Measurements from ENCODE around the gene RASGRP3.

Gene RASGRP3

DNA sequence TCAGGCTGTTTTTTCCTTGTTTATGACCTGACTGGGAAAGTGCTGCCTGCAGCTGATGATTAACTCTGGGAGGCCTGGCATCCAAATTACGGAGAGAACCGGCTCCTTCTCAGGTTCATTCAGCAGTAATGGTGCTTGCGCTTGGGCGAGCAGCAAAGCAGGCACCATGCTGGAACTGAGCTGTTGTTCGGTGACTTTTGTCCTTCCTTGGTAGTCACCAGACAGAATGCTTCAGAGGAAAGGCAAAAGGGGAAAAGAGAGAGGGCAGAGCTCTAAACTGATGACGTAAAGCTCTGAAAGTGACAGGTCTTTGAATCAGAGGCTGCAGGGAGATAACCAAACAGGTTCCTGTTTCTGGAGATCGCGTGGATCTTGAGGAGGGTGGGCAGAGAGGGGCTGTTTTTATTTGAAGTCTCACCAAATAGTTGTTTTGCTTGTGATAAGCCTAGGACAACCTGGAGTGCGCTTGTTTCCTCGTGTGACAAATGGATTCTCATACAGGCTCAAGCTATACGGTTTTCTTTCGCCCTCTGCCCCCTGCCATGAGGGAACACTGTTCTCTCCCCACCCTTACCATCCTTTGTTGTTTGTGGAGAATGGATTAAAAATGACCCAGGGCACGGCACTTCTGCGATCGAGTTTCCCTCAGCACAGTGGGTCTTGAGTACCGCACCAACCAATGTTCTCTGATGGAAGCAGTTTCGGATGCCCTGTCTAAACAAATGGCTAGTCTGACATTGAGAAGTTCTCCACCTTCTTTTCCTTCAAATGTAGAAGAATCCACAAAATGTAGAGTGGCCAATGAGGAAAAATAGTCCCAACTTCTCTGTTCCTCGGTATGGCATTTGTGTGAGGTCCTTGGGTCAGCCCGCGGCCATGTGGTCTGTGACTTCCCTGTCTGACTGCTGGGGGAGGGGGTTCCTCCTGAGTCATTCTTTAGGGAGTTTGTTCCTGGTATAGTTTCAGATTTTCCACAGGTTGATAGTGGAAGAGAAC, 1.3 kb downstream of the RASGRP3 start:
- H3K27ac ChIP-seq: no peak overlapping the region; the same call in 1 of the 2 replicates
- TF ChIP-seq, protein P1, sequence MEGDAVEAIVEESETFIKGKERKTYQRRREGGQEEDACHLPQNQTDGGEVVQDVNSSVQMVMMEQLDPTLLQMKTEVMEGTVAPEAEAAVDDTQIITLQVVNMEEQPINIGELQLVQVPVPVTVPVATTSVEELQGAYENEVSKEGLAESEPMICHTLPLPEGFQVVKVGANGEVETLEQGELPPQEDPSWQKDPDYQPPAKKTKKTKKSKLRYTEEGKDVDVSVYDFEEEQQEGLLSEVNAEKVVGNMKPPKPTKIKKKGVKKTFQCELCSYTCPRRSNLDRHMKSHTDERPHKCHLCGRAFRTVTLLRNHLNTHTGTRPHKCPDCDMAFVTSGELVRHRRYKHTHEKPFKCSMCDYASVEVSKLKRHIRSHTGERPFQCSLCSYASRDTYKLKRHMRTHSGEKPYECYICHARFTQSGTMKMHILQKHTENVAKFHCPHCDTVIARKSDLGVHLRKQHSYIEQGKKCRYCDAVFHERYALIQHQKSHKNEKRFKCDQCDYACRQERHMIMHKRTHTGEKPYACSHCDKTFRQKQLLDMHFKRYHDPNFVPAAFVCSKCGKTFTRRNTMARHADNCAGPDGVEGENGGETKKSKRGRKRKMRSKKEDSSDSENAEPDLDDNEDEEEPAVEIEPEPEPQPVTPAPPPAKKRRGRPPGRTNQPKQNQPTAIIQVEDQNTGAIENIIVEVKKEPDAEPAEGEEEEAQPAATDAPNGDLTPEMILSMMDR (conservative IDR thresholded peaks at IDR 0.05): no peak

GRCh38 chr2:33478968-33479731, 2.7 kb downstream of the RASGRP3 start:
- TF ChIP-seq, protein P1 (conservative IDR thresholded peaks at IDR 0.05): no peak
- H3K27ac ChIP-seq: no peak overlapping the region

DNA sequence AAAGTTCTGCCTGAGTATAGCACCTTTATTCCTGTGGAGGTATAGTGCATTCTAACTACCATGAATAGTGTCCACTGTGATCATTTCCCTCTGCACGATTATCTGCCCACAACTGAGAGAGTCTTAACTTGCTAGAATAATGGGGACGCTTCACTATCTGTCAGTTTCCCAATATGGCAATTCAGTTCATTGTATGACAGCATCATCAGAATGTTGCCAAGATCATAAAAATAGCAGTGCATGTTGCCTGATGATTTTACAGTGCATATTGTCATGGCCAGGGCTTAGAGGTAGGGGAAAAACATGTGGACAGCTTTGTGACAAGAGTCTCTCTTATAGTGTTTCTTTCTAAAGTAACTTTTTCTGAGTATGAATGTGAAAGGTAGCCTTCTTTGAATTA, 6.1 kb downstream of the RASGRP3 start:
- TF ChIP-seq, protein P1 (conservative IDR thresholded peaks at IDR 0.05): no peak
- no peak overlapping the region for H3K27ac ChIP-seq

DNA sequence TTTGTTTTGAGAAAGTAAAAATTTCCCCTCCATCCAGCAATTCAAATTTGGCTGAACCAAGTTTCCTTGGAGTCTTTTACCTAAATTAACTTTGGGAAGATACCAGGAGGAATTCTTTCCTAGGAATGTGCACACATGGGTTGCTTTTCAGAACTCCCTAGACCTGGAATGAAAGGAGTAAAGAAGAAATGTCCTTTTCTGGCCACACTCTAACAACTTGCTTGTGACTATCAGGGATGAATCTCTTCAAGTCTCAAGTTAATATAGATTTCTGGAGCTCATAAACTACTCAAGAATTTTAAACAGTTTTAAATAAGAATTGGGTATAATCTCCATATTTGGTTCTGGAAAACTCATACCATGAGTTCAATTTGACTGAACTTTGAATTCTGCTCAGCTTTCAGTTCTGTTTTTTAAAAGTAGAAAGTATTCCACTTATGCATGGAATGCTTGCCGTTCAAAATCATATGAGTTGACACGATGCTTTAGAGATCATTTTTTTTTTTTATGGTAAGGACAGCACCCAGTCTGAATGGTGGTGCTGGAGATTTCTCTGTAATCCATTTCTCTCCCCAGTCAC, 7.7 kb downstream of the RASGRP3 start:
- TF ChIP-seq, protein P1 (conservative IDR thresholded peaks at IDR 0.05): no peak
- H3K27ac ChIP-seq: no peak overlapping the region

- no peak overlapping the region for H3K27ac ChIP-seq
- TF ChIP-seq, protein P1 (conservative IDR thresholded peaks at IDR 0.05): no peak
Measured at GRCh38 chr2:33485051-33485450, 8.6 kb downstream of the RASGRP3 start.

- H3K27ac ChIP-seq: no peak overlapping the region
- TF ChIP-seq, protein P1 (conservative IDR thresholded peaks at IDR 0.05): no peak
Measured at GRCh38 chr2:33486544-33486943, 10.1 kb downstream of the RASGRP3 start.

DNA sequence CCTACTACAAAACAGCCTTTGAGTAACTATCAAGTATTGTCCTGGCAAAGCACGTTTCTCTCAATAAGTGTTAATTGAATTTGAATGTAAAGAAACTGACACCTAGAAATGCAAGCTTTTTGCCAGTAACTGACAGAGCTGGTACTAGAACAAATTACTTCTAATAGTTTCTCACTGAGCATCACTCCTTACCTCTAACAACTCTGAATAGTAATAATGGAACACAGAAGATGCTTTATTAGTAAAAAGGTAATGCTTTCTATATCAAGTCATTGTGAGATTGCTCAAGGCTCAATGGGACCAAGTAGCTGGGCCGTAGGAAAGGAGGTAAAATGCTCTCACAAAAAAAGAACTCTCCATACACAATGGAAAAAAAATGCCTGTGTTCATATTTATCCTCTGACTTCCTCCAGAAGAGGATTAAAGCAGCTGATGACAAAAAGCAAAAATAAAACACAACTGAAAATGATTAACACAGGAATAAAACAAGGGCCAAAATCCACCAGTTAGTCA, 11.8 kb downstream of the RASGRP3 start:
- TF ChIP-seq, protein P1 (conservative IDR thresholded peaks at IDR 0.05): no peak
- no peak overlapping the region for H3K27ac ChIP-seq
